HCT116 (cell line): ENCODE results near the gene GRAMD4. TPM values are rescaled to one million over a fixed set of nuclear protein-coding genes. Genes with fewer than 3 reads are reported as not detected.

Experiments used
- ATAC-seq: fragments of 200-7000 bp; cut with Tn5 transposase; 2 replicates; pipeline ENCODE4 v1.9.1; 2020; ENCODE audit warnings: mild to moderate bottlenecking, moderate library complexity
- BruUV-seq: library from RNA; stranded (reverse); fragments of 400-500 nt; replicated peaks from 2 replicates; lab custom pipeline; 2021; lab: Mats Ljungman, UMichigan
- CTCF ChIA-PET: fragments of 300-600 bp; sonication (Branson Sonifier 250); formaldehyde crosslinking; loops from one replicate; lab custom pipeline; 2021; ENCODE audit warnings: antibody characterized with exemption; lab: Charles Lee
- POLR2A ChIA-PET: fragments of 300-600, 350-600 bp; sonication (Branson Sonifier 250); formaldehyde crosslinking; loops from one replicate; lab custom pipeline; 2021; ENCODE audit warnings: antibody characterized with exemption; lab: Charles Lee
- RAD21 ChIA-PET, 2 experiments: fragments of 300-600 bp; sonication (Branson Sonifier 250); formaldehyde crosslinking; loops; one replicate each; lab custom pipeline; 2023; ENCODE audit warnings: low total read pairs in 2 of 2; ENCODE audit not compliant: uncharacterized antibody in 2 of 2, unreplicated experiment in 2 of 2, low non-redundant PET in 1 of 2; lab: Charles Lee
- DNase-seq: peaks from one replicate; pipeline ENCODE4 v3.0.0-alpha.2; 2010; ENCODE audit warnings: low read depth, low spot score
- H2AFZ ChIP-seq: fragments of 200-600 bp; shearing (Covaris generic), sonication (generic); 2 replicates; pipeline ENCODE4 v1.6.1; 2017; ENCODE audit warnings: low read depth, mixed run types, mixed read lengths, antibody characterized with exemption, low read length; ENCODE audit not compliant: poor library complexity, severe bottlenecking
- H3K27ac ChIP-seq: 2 replicates; pipeline ENCODE4 v1.5.1; 2012; ENCODE audit warnings: low read depth, low read length
- H3K27me3 ChIP-seq: fragments of 200-600 bp; sonication (generic); 2 replicates; pipeline ENCODE4 v1.6.1; 2016; ENCODE audit warnings: mixed run types, low read length, mixed read lengths; ENCODE audit not compliant: insufficient read depth
- H3K36me3 ChIP-seq, 2 experiments: fragments of 200-500 bp in 1 of 2; fragments of 200-600 bp in 1 of 2; sonication (Bioruptor generic) in 1 of 2; sonication (generic) in 1 of 2; 2 replicates each; pipeline versions ENCODE4 v1.5.1 to v1.6.1; 2014 to 2016; ENCODE audit warnings: low read length in 2 of 2, inconsistent platforms in 1 of 2, mixed read lengths in 1 of 2, mixed run types in 1 of 2; ENCODE audit not compliant: insufficient read depth in 2 of 2, control insufficient read depth in 1 of 2
- H3K4me1 ChIP-seq, 2 experiments: fragments of 200-600 bp in 1 of 2; sonication (generic) in 1 of 2; 2 replicates each; pipeline versions ENCODE4 v1.5.1 to v1.6.1; 2012 to 2017; ENCODE audit warnings: low read length in 2 of 2, inconsistent platforms in 1 of 2, mild to moderate bottlenecking in 1 of 2, mixed read lengths in 1 of 2, mixed run types in 1 of 2, moderate library complexity in 1 of 2; ENCODE audit not compliant: insufficient read depth in 2 of 2, control insufficient read depth in 1 of 2
- H3K4me2 ChIP-seq: fragments of 200-600 bp; sonication (generic); 2 replicates; pipeline ENCODE4 v1.6.1; 2017; ENCODE audit warnings: mixed run types, low read length, mixed read lengths
- H3K4me3 ChIP-seq, 2 experiments: fragments of 200-600 bp in 1 of 2; sonication (generic) in 1 of 2; replicated peaks in 1 of 2; 2 replicates each; pipeline ENCODE4 v1.5.1; 2011 to 2016; ENCODE audit warnings: low read length in 2 of 2, control low read depth in 1 of 2, low read depth in 1 of 2, mild to moderate bottlenecking in 1 of 2, mixed read lengths in 1 of 2, mixed run types in 1 of 2
- H3K79me2 ChIP-seq: fragments of 200-600 bp; sonication (generic); 2 replicates; pipeline ENCODE4 v1.6.1; 2017; ENCODE audit warnings: mild to moderate bottlenecking, mixed run types, low read length, moderate library complexity, mixed read lengths; ENCODE audit not compliant: insufficient read depth
- H3K9ac ChIP-seq: fragments of 200-600 bp; sonication (generic); 2 replicates; pipeline ENCODE4 v1.6.1; 2016; ENCODE audit warnings: low read length, mixed read lengths
- H3K9me2 ChIP-seq: fragments of 200-600 bp; sonication (generic), shearing (Covaris generic); 2 replicates; pipeline ENCODE4 v1.6.1; 2017; ENCODE audit warnings: mixed run types, mild to moderate bottlenecking, moderate library complexity; ENCODE audit not compliant: insufficient read depth
- H3K9me3 ChIP-seq, 2 experiments: fragments of 200-500 bp in 1 of 2; fragments of 200-600 bp in 1 of 2; sonication (Bioruptor generic) in 1 of 2; sonication (generic) in 1 of 2; 2 replicates each; pipeline ENCODE4 v1.6.1; 2014 to 2017; ENCODE audit warnings: low read length in 2 of 2, mixed read lengths in 2 of 2, inconsistent platforms in 1 of 2, low read depth in 1 of 2, mild to moderate bottlenecking in 1 of 2, mixed run types in 1 of 2, moderate library complexity in 1 of 2; ENCODE audit not compliant: control insufficient read depth in 1 of 2, insufficient read depth in 1 of 2
- H4K20me1 ChIP-seq: fragments of 200-600 bp; sonication (generic), shearing (Covaris generic); 2 replicates; pipeline ENCODE4 v1.6.1; 2017; ENCODE audit warnings: mixed run types, mild to moderate bottlenecking, moderate library complexity; ENCODE audit not compliant: insufficient read depth
- CBX3 ChIP-seq: IDR thresholded peaks from 2 replicates; pipeline ENCODE4 v1.6.1; 2012; ENCODE audit warnings: low read depth
- EGR1 ChIP-seq: IDR thresholded peaks from 2 replicates; pipeline ENCODE4 v1.6.1; 2012; ENCODE audit warnings: low read depth
- ELF1 ChIP-seq: IDR thresholded peaks from 2 replicates; pipeline ENCODE4 v1.6.1; 2012; ENCODE audit warnings: low read depth, borderline replicate concordance
- FOSL1 ChIP-seq: IDR thresholded peaks from 2 replicates; pipeline ENCODE4 v1.6.1; 2012; ENCODE audit warnings: low read depth
- POLR2AphosphoS5 ChIP-seq: IDR thresholded peaks from 2 replicates; pipeline ENCODE4 v1.6.1; 2011; ENCODE audit warnings: mild to moderate bottlenecking, low read depth, low read length, moderate library complexity
- RAD21 ChIP-seq: IDR thresholded peaks from 2 replicates; pipeline ENCODE4 v1.6.1; 2012; ENCODE audit warnings: low read depth, mild to moderate bottlenecking
- SP1 ChIP-seq: IDR thresholded peaks from 2 replicates; pipeline ENCODE4 v1.6.1; 2012; ENCODE audit warnings: low read depth
- SRF ChIP-seq: IDR thresholded peaks from 2 replicates; pipeline ENCODE4 v1.6.1; 2012; ENCODE audit warnings: low read depth
- YY1 ChIP-seq: IDR thresholded peaks from 2 replicates; pipeline ENCODE4 v1.6.1; 2011; ENCODE audit warnings: low read length, low read depth, moderate library complexity, mild to moderate bottlenecking; ENCODE audit not compliant: insufficient replicate concordance; ENCODE audit errors: extremely low read depth
- ZNF274 ChIP-seq: fragments of 200-500 bp; sonication (Bioruptor generic); IDR thresholded peaks from 2 replicates; pipeline ENCODE4 v1.6.1; 2014; ENCODE audit warnings: mild to moderate bottlenecking, low read depth, low read length, inconsistent platforms
- intact Hi-C: fragments of 100-400 bp; cut with micrococcal nuclease; formaldehyde crosslinking; loops from 2 replicates; pipeline ENCODE4 v1.10.0; 2022
- total RNA-seq: library from RNA; stranded (reverse); gene quantifications from one replicate; pipeline ENCODE4 v1.2.1, GENCODE V29; 2021; ENCODE audit not compliant: unreplicated experiment
- TF ChIP-seq, protein P1 (sequence below): IDR thresholded peaks from 2 replicates; pipeline ENCODE4 v1.6.1; 2012; ENCODE audit warnings: low read depth
- TF ChIP-seq, protein P2 (sequence below): IDR thresholded peaks from 2 replicates; pipeline ENCODE4 v1.6.1; 2012
- TF ChIP-seq, protein P3 (sequence below): IDR thresholded peaks from 2 replicates; pipeline ENCODE4 v1.6.1; 2011; ENCODE audit warnings: mild to moderate bottlenecking, low read length, moderate library complexity; ENCODE audit not compliant: insufficient replicate concordance; ENCODE audit errors: extremely low read depth
- TF ChIP-seq, protein P4 (sequence below): IDR thresholded peaks from 2 replicates; pipeline ENCODE4 v1.6.1; 2012
- TF ChIP-seq, protein P5 (sequence below), 3 experiments: fragments of 200-600 bp in 1 of 3; sonication (generic) in 1 of 3; IDR thresholded peaks in 2 of 3; conservative IDR thresholded peaks in 1 of 3; 2 replicates each; pipeline ENCODE4 v1.5.1; 2012 to 2017; ENCODE audit warnings: low read depth in 2 of 3, low read length in 2 of 3, antibody characterized with exemption in 1 of 3, borderline replicate concordance in 1 of 3, control low read depth in 1 of 3, mild to moderate bottlenecking in 1 of 3, mixed read lengths in 1 of 3, mixed run types in 1 of 3, moderate library complexity in 1 of 3; ENCODE audit not compliant: insufficient read depth in 1 of 3

Gene GRAMD4
- total RNA-seq, 1 experiment from 2014 or later = 25.8 TPM

DNA sequence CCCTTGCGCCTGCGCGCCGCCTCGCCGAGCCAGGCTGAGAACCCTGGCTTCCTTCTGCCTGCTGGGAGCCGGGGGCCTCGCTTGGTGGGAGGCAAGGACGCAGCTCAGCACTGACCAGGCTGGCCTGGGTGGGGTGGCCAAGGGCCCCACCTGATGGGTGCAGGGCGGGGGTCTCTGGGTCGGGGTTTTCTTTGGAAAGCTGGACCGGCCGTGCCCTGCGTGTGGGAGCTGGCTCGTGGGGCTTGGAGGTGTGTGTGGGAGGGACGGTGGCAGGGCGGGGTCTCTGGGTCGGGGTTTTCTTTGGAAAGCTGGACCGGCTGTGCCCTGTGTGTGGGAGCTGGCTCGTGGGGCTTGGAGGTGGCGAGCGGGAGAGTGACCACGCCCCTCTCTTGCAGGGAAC, 6.2 kb downstream of the GRAMD4 start:
- H3K27ac ChIP-seq = no peak overlapping the region
- no peaks in the 10 kb centered on the region for H3K79me2 ChIP-seq
- POLR2A ChIA-PET = no interaction called here
- DNase-seq (no peak), ATAC-seq (no peak)
- RAD21 ChIA-PET = no interaction called here
- H3K27me3 ChIP-seq = no peaks in the 10 kb centered on the region
- H4K20me1 ChIP-seq = no peaks in the 10 kb centered on the region
- no peak overlapping the region for H3K4me2 ChIP-seq
- H3K9me3 ChIP-seq = no peaks in the 10 kb centered on the region
- no TSS peak for BruUV-seq
- CTCF ChIA-PET = no interaction called here
- no peak for TF ChIP-seq ELF1
- no peak for TF ChIP-seq YY1
- TF ChIP-seq, protein P1, sequence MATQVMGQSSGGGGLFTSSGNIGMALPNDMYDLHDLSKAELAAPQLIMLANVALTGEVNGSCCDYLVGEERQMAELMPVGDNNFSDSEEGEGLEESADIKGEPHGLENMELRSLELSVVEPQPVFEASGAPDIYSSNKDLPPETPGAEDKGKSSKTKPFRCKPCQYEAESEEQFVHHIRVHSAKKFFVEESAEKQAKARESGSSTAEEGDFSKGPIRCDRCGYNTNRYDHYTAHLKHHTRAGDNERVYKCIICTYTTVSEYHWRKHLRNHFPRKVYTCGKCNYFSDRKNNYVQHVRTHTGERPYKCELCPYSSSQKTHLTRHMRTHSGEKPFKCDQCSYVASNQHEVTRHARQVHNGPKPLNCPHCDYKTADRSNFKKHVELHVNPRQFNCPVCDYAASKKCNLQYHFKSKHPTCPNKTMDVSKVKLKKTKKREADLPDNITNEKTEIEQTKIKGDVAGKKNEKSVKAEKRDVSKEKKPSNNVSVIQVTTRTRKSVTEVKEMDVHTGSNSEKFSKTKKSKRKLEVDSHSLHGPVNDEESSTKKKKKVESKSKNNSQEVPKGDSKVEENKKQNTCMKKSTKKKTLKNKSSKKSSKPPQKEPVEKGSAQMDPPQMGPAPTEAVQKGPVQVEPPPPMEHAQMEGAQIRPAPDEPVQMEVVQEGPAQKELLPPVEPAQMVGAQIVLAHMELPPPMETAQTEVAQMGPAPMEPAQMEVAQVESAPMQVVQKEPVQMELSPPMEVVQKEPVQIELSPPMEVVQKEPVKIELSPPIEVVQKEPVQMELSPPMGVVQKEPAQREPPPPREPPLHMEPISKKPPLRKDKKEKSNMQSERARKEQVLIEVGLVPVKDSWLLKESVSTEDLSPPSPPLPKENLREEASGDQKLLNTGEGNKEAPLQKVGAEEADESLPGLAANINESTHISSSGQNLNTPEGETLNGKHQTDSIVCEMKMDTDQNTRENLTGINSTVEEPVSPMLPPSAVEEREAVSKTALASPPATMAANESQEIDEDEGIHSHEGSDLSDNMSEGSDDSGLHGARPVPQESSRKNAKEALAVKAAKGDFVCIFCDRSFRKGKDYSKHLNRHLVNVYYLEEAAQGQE = no peak
- no peak for TF ChIP-seq RAD21
- TF ChIP-seq SRF = no peak
- no peak for TF ChIP-seq CBX3
- TF ChIP-seq SP1 = no peak
- TF ChIP-seq, protein P2, sequence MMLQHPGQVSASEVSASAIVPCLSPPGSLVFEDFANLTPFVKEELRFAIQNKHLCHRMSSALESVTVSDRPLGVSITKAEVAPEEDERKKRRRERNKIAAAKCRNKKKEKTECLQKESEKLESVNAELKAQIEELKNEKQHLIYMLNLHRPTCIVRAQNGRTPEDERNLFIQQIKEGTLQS = no peak
- TF ChIP-seq, protein P3, sequence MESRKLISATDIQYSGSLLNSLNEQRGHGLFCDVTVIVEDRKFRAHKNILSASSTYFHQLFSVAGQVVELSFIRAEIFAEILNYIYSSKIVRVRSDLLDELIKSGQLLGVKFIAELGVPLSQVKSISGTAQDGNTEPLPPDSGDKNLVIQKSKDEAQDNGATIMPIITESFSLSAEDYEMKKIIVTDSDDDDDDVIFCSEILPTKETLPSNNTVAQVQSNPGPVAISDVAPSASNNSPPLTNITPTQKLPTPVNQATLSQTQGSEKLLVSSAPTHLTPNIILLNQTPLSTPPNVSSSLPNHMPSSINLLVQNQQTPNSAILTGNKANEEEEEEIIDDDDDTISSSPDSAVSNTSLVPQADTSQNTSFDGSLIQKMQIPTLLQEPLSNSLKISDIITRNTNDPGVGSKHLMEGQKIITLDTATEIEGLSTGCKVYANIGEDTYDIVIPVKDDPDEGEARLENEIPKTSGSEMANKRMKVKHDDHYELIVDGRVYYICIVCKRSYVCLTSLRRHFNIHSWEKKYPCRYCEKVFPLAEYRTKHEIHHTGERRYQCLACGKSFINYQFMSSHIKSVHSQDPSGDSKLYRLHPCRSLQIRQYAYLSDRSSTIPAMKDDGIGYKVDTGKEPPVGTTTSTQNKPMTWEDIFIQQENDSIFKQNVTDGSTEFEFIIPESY = no peak
- TF ChIP-seq, protein P4, sequence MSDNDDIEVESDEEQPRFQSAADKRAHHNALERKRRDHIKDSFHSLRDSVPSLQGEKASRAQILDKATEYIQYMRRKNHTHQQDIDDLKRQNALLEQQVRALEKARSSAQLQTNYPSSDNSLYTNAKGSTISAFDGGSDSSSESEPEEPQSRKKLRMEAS = no peak
- TF ChIP-seq POLR2AphosphoS5 = no peak
- no peak for TF ChIP-seq ZNF274
- no peak for TF ChIP-seq FOSL1
- TF ChIP-seq, protein P5, sequence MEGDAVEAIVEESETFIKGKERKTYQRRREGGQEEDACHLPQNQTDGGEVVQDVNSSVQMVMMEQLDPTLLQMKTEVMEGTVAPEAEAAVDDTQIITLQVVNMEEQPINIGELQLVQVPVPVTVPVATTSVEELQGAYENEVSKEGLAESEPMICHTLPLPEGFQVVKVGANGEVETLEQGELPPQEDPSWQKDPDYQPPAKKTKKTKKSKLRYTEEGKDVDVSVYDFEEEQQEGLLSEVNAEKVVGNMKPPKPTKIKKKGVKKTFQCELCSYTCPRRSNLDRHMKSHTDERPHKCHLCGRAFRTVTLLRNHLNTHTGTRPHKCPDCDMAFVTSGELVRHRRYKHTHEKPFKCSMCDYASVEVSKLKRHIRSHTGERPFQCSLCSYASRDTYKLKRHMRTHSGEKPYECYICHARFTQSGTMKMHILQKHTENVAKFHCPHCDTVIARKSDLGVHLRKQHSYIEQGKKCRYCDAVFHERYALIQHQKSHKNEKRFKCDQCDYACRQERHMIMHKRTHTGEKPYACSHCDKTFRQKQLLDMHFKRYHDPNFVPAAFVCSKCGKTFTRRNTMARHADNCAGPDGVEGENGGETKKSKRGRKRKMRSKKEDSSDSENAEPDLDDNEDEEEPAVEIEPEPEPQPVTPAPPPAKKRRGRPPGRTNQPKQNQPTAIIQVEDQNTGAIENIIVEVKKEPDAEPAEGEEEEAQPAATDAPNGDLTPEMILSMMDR (IDR thresholded peaks at IDR 0.05 in 2 of 3, conservative IDR thresholded peaks at IDR 0.05 in 1 of 3; ENCODE audit: borderline replicate concordance in 1 of 3, insufficient read depth in 1 of 3, low read depth in 2 of 3, low read length in 2 of 3) = no peak
- no peak for TF ChIP-seq EGR1
- peaks cover 0 to 7% of the 10 kb centered on the region in 2 experiments; a peak in 1 of 4 replicates for H3K4me1 ChIP-seq
- intact Hi-C loops = no loop called here
- no peak overlapping the region for H2AFZ ChIP-seq
- H3K36me3 ChIP-seq = no peaks in the 10 kb centered on the region
- no peak overlapping the region for H3K4me3 ChIP-seq
- no peak overlapping the region for H3K9ac ChIP-seq
- H3K9me2 ChIP-seq = no peaks in the 10 kb centered on the region
